Esophagus (tissue), 2 donors: ENCODE measurements around the gene MACROH2A2. TPM values are rescaled to one million over a fixed set of nuclear protein-coding genes. Genes with fewer than 3 reads are reported as not detected.
A peak's percentile ranks its signal among the peaks of the same experiment; 100 is the strongest.

Source experiments
- H3K27ac ChIP-seq, 2 donors: one replicate each; pipeline ENCODE4 v1.5.1; 2013; ENCODE audit warnings: low read depth in 2 of 2, mild to moderate bottlenecking in 2 of 2, inconsistent platforms in 1 of 2, low read length in 1 of 2, moderate library complexity in 1 of 2
- H3K27me3 ChIP-seq, 2 donors: one replicate each; pipeline ENCODE4 v1.6.1; 2013; ENCODE audit warnings: low read length in 2 of 2, control low read depth in 1 of 2, mild to moderate bottlenecking in 1 of 2; ENCODE audit not compliant: insufficient read depth in 2 of 2, control insufficient read depth in 1 of 2
- H3K36me3 ChIP-seq, 2 donors: one replicate each; pipeline ENCODE4 v1.6.1; 2013; ENCODE audit warnings: low read length in 1 of 2; ENCODE audit not compliant: control insufficient read depth in 2 of 2, insufficient read depth in 2 of 2
- H3K4me1 ChIP-seq, 2 donors: one replicate each; pipeline ENCODE4 v1.6.1; 2013; ENCODE audit warnings: low read length in 1 of 2; ENCODE audit not compliant: control insufficient read depth in 2 of 2, insufficient read depth in 2 of 2
- H3K4me3 ChIP-seq, 2 donors: one replicate each; pipeline ENCODE4 v1.5.1; 2013; ENCODE audit warnings: low read length in 2 of 2, mild to moderate bottlenecking in 2 of 2, low read depth in 1 of 2, moderate library complexity in 1 of 2
- H3K9me3 ChIP-seq, 2 donors: one replicate each; pipeline ENCODE4 v1.6.1; 2013; ENCODE audit warnings: mild to moderate bottlenecking in 2 of 2, low read depth in 1 of 2, low read length in 1 of 2, moderate library complexity in 1 of 2; ENCODE audit not compliant: control insufficient read depth in 2 of 2, insufficient read depth in 1 of 2
- WGBS, 2 donors: extraction: QIAGEN DNeasy Blood & Tissue Kit; methylation state at CpG; one replicate each; pipeline ENCODE4 v1.1.7; 2013; 5-methylcytosine and 5-hydroxymethylcytosine counted together
- polyA plus RNA-seq, 2 donors: library from polyadenylated mRNA; stranded (reverse); fragments of 200-250 nt; gene quantifications; one replicate each; pipeline ENCODE4 v1.2.3, GENCODE V29; 2013
- donor health status: healthy with polysubstance abuse.
- donor health status: Bipolar disorder and iron deficiency.

MACROH2A2 gene
- polyA plus RNA-seq, 2 donors: 9.4 to 17.4 TPM

DNA sequence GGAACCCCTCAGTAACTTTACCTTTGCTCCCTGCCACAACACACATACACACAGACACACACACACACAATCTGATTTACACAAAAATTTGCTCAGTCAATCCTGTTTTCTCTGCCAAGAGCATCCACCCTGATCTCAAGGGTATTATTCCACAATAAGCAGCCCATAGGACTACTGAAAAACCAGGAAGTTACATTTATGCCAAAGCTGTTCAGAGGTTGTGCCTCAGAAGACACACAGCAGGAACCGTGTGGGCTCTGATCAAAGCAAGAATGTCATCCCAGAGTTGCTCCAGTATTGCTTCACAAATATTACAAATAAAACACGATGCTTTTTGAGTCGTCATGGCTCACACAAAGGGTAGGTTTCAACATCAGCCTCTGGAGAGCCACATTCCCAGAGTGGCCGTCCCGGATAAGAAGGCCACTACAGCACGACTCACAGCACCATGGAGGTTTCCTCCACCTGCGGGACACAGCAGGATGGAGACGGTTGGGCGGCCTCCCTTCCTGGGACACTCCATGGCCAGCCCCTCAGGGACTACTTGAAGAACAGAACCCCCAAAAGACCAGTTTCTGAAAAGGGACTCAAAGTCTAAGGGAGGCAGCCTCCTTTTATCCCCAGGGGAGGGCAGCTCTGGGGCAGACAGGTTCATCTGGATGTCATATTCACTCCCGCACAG lies 78.4 kb downstream of the MACROH2A2 start:
- Histone ChIP-seq H3K4me3 (peak overlapping the region; percentile 19 to 72), H3K4me1 (peaks cover 6% of the 10 kb centered on the region in 2 donors), H3K27me3 (no peaks in the 10 kb centered on the region), H3K36me3 (no peaks in the 10 kb centered on the region), H3K9me3 (no peaks in the 10 kb centered on the region), H3K27ac (peak overlapping the region; percentile 23 to 79)
- 67 to 73% methylated on average over 10 of the region's 10 CpGs for WGBS, 2 donors

DNA sequence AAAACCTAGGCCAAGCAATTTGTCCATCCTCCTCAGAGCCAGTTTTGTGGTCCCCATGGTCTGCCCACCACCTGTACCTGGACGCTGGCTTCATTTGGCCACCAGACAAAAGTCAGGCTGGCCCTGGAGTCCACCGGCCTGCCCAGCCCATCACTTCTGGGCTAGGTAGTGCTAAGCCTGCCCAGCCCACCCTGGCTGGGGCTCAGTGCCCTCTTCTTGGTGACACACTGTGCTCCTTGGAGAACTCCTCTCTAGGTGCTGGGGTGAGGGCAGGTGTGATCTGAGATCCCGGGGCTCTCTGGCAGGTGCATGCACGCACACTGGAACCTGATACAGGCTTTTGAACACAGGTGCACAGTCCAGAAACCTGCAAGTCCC lies 78.9 kb downstream of the MACROH2A2 start:
- Histone ChIP-seq H3K36me3 (no peaks in the 10 kb centered on the region), H3K27me3 (no peaks in the 10 kb centered on the region), H3K4me1 (peaks cover 6% of the 10 kb centered on the region in 2 donors), H3K4me3 (peak overlapping the region; percentile 19 to 72), H3K9me3 (no peaks in the 10 kb centered on the region), H3K27ac (peak overlapping the region; percentile 23 to 79)
- WGBS, 2 donors: 74 to 84% methylated on average over 4 of the region's 4 CpGs

DNA sequence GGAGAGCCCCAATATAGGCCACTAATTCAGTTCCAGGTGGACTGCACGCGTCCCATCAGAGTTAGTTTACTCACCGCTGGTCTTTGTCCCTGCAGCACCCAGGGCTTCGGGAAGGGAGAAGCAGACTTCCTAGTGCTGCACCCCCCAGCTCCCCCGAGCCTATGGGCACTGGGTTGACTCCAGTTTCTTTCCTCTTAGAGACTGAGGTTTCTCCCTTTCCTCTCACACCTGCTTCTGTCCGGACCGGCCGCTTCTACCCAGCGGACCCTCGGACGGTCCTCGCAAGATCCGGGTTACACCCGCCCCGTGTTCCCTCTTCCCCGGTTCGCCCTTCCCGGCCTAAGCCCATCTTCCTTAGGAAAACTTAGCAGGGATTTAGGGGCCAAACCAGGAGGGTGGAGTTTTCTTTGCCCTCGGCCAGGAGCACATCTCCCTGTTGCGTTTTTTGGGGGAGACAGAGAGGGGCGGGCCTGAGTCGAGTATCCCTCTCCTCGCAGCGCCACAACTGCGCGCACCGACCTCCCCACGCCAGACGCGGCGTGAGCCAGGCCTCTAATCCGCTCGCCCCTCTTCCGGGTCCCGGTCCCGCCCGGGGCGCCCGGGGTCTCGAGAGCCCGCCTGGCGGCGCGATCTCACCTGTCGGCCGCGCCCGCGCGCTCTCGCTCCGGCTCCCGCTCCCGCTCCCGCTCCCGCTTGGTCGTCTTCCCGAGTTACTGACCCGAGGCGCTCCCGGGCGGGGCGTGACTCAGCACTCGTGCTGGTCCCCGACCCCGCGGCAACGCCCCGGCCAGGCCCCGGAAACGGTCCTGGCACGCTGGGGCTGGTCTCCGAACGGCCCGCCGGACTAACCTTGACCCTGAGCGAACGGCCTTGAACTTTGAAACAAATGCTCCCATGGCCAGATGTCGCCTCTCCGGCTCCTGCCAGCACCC lies 79.7 kb downstream of the MACROH2A2 start, which contains the start of gene AIFM2:
TSS of gene AIFM2 (minus strand) at position 728 of the 932 bp plus-strand sequence. CDS start 8,741 bp downstream, outside the sequence.
- H3K4me3 ChIP-seq: peak within 1 kb of the TSS; percentile 53 to 72
- no peaks in the 10 kb centered on the region for H3K36me3 ChIP-seq
- peaks cover 6% of the 10 kb centered on the region in 2 donors for H3K4me1 ChIP-seq
- no peaks in the 10 kb centered on the region for H3K27me3 ChIP-seq
- no peaks in the 10 kb centered on the region for H3K9me3 ChIP-seq
- 4 to 6% methylated on average over 68 to 80 of the region's 80 CpGs for WGBS, 2 donors
- H3K27ac ChIP-seq: peak within 1 kb of the TSS; percentile 31 to 79

DNA sequence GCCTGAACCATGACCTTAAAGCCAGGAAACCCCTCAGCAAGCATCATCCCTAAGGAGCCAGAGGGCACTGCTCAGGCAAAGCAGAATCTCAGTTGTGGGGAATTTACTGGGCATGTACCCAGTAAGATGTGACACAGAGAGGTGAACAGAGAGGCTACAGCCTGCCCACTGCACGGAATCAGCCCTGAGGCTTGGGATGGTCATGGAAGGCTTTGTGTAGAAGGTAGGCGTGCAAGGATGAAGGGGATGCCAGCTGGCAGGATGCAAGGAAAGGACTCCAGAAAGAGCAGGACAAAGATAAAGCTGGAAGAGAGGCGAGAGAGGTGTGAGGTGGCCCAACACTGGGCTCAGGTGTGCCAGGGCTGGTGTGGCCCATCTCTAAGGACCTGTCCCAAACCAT lies 82.4 kb downstream of the MACROH2A2 start:
- Histone ChIP-seq H3K4me1 (peaks cover 8 to 11% of the 10 kb centered on the region in 2 donors), H3K27me3 (no peaks in the 10 kb centered on the region), H3K27ac (no peak overlapping the region), H3K9me3 (no peaks in the 10 kb centered on the region), H3K36me3 (peaks cover 3 to 6% of the 10 kb centered on the region in 2 donors), H3K4me3 (no peak overlapping the region)
- WGBS, 2 donors: 60 to 68% methylated on average over 3 of the region's 3 CpGs

DNA sequence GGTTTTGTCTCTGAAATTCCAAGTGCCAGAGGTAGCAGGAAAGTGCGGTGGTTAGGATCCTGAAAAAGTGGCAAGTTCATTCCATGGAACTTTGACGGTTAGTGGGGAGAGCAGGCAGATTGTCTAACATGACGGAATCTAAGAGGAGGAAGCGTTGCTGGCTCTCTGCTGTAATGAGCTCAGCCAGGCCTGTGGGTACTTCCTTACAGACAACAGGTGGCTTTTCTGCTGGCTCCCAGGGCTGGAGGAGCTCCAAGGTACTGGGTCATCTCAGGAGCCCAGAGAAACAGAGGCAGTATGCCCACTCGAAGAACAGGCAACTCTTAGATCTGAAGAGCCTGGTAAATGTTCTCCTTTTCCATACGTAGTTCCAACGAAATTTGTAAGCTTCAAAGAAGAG lies 83.0 kb downstream of the MACROH2A2 start:
- 81 to 84% methylated on average over 7 of the region's 7 CpGs for WGBS, 2 donors
- peaks cover 8 to 11% of the 10 kb centered on the region in 2 donors for H3K4me1 ChIP-seq

DNA sequence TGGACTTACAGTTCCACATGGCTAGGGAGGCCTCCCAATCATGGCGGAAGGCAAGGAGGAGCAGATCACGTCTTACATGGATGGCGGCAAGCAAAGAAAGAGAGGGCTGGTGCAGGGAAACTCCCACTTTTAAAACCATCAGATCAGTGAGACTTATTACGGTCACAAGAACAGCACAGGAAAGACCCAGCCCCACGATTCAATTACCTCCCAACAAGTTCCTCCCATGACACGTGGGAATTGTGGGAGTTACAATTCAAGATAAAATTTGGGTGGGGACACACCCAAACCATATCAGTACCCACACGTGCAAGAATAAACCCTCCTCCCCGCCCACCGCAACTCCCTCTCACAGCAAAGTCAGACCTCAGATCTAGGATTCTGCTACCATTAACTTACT lies 84.5 kb downstream of the MACROH2A2 start:
- WGBS, 2 donors: 85% methylated on average over 9 of the region's 9 CpGs
- Histone ChIP-seq H3K27me3 (no peaks in the 10 kb centered on the region), H3K36me3 (peaks cover 3 to 6% of the 10 kb centered on the region in 2 donors), H3K27ac (no peak overlapping the region), H3K4me1 (peaks cover 3 to 5% of the 10 kb centered on the region in 2 donors), H3K4me3 (no peak overlapping the region), H3K9me3 (no peaks in the 10 kb centered on the region)

More for the DNA sequence above, 83.0 kb downstream of the MACROH2A2 start:
- peaks cover 3 to 6% of the 10 kb centered on the region in 2 donors for H3K36me3 ChIP-seq
- H3K9me3 ChIP-seq: no peaks in the 10 kb centered on the region
- no peak overlapping the region for H3K27ac ChIP-seq
- no peaks in the 10 kb centered on the region for H3K27me3 ChIP-seq
- H3K4me3 ChIP-seq: no peak overlapping the region

DNA sequence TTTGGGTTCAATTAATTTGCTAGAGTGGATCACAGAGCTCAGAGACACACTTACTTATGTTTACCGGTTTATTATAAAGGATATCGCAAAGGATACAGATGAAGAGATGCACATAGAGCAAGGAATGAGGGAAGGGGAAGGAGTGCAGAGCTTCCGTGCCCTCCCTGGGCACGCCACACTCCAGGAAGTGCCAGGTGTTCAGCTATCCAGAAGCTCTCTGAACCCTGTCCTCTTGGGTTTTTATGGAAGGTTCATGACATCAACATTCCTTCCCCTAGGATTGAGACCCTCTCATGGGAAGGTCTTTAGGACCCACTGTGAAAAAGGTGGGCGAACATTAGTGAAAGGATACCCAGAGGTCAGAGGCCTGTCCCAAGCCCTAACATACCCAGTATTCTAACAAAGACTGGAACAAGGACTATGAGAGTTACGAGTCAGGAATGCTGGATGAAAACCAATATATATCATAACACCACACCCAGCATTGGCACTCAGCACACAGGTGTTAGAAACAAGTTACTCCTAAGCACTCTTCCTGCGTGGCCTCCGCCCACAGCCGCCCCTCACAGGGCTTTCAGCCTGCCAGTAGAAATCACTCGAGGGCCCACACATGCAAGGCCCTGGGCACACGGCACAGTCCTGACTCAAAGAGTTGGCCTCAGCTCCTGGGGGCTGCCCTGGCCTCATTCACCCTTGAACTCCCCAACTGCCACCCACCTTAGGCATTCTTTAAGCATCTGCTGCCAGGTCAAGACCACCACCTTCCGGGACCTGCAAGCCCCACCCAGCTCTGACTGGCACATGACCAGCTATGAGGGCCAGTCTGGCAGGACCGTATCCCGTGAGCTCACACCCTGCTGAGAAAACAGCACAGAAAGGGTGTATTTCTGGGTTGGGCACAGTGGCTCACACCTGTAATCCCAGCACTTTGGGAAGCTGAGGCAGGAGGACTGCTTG lies 85.6 kb downstream of the MACROH2A2 start:
- 62 to 63% methylated on average over 14 of the region's 14 CpGs for WGBS, 2 donors
- peaks cover 3 to 5% of the 10 kb centered on the region in 2 donors for H3K4me1 ChIP-seq
- peak overlapping the region; percentile 88 to 93 for H3K27ac ChIP-seq
- no peak overlapping the region for H3K4me3 ChIP-seq
- no peaks in the 10 kb centered on the region for H3K9me3 ChIP-seq
- peaks cover 5 to 6% of the 10 kb centered on the region in 2 donors for H3K36me3 ChIP-seq
- no peaks in the 10 kb centered on the region for H3K27me3 ChIP-seq

DNA sequence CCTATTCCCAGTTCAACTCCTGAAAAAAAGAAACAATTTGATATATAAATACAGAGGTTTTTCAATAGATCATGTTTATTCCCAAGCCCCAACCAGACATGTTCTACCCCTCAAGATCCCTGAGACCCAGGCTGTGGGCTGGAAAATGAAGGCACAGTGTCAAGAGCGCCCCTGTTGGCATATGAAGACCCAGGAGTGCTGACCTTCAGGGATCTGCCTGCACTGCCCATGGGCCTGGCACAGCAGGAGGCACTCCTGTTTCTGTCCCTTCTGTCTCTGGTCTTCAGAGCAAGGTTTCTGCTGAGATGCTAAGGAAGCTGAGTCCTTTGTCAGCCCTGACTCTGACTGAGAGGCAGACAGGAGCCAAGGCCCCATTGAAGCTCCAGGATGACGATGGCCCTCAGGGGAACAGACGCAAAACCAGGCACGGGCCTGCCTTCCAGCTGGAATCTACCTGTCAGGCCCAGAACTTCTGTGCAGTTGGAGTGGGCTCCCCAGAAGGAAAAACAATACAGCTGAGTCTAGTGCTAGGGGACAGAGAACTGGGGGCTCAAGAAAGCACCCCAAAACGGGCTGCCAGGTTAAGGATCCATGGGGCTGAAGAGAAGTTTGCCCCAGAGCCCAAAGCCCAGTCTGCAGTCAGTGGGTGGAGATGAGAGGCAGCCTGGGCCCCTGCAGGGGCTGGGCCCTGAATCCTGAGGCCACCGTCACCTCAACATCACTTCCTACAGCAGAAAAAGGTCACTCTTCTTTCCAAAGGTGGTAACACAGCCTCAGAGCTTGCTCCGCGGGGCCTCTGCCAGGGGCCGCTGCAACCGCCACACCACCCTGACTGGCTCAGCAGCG lies 86.7 kb downstream of the MACROH2A2 start:
- 78 to 89% methylated on average over 11 of the region's 11 CpGs for WGBS, 2 donors
- Histone ChIP-seq H3K4me1 (peaks cover 8 to 11% of the 10 kb centered on the region in 2 donors), H3K9me3 (no peaks in the 10 kb centered on the region), H3K27me3 (no peaks in the 10 kb centered on the region), H3K36me3 (peaks cover 6 to 8% of the 10 kb centered on the region in 2 donors), H3K27ac (peak overlapping the region; percentile 70 to 93), H3K4me3 (no peak overlapping the region)
